ENCODE results near the gene CDC123. TPM values are rescaled to one million over a fixed set of nuclear protein-coding genes. Genes with fewer than 3 reads are reported as not detected.

Gene CDC123
- total RNA-seq, 1 donor from 2014 or later: 81.1 TPM

GRCh38 chr10:12193193-12193592 is 2.8 kb upstream of the CDC123 start:
- ChIA-PET POLR2A (interaction anchor here (0.6 kb wide), 1 partner anchor 117 kb away, joined by 4 read pairs; no protein-coding TSS in a partner anchor), CTCF (no interaction called here)
- TF ChIP-seq CTCF (IDR thresholded peaks at IDR 0.05): no peak
- Mint-ChIP-seq H3K4me3 (no peak overlapping the region), H3K27me3 (no peaks in the 10 kb centered on the region), H3K36me3 (ENCODE audit: low read depth) (peaks cover 27% of the 10 kb centered on the region), H3K9me3 (no peaks in the 10 kb centered on the region), H3K27ac (no peak overlapping the region), H3K4me1 (peaks cover 37% of the 10 kb centered on the region)
- DNase-seq: no peak
- intact Hi-C loops (cut with micrococcal nuclease): loop anchor here (10.0 kb wide), 1 partner anchor 1028 kb away; no protein-coding TSS in a partner anchor
- ATAC-seq (ENCODE audit: low read depth): no peak

- H3K27ac Mint-ChIP-seq: peak overlapping the region; percentile 99
- no peaks in the 10 kb centered on the region for H3K27me3 Mint-ChIP-seq
- intact Hi-C loops (cut with micrococcal nuclease): loop anchor here (1.0 to 10.0 kb wide), 10 partner anchors 14 to 1030 kb away; partner anchors contain the start of genes CAMK1D, SEC61A2 and UPF2
- peaks cover 49% of the 10 kb centered on the region for H3K4me1 Mint-ChIP-seq
- H3K36me3 Mint-ChIP-seq (ENCODE audit: low read depth): peaks cover 37% of the 10 kb centered on the region
- ChIA-PET POLR2A (interaction anchor here (0.7 to 2.0 kb wide), 4 partner anchors 50 to 205 kb away, joined by 5 to 23 read pairs (median 10); partner anchors contain the start of gene UPF2), CTCF (interaction anchor here (0.5 to 2.7 kb wide), 4 partner anchors 18 to 905 kb away, joined by 3 to 18 read pairs (median 4); partner anchors contain the start of gene OPTN)
- H3K4me3 Mint-ChIP-seq: peak overlapping the region; percentile 93
- no peaks in the 10 kb centered on the region for H3K9me3 Mint-ChIP-seq
- DNase-seq (no peak), ATAC-seq (ENCODE audit: low read depth) (no peak)
- TF ChIP-seq CTCF (IDR thresholded peaks at IDR 0.05): no peak
Measured at GRCh38 chr10:12194752-12195271, 1.2 kb upstream of the CDC123 start.

- H3K36me3 Mint-ChIP-seq (ENCODE audit: low read depth): peaks cover 37% of the 10 kb centered on the region
- H3K27me3 Mint-ChIP-seq: no peaks in the 10 kb centered on the region
- intact Hi-C loops (cut with micrococcal nuclease): loop anchor here (1.0 to 10.0 kb wide), 10 partner anchors 14 to 1030 kb away; partner anchors contain the start of genes CAMK1D, SEC61A2 and UPF2
- peak overlapping the region; percentile 93 for H3K4me3 Mint-ChIP-seq
- peaks cover 49% of the 10 kb centered on the region for H3K4me1 Mint-ChIP-seq
- CTCF ChIA-PET: interaction anchor here (0.5 to 2.7 kb wide), 6 partner anchors 17 to 905 kb away, joined by 3 to 18 read pairs (median 4); partner anchors contain the start of gene OPTN
- ATAC-seq (ENCODE audit: low read depth): peak; percentile 8
- DNase-seq: no peak
- POLR2A ChIA-PET: interaction anchor here (0.6 to 2.0 kb wide), 13 partner anchors 14 to 707 kb away, joined by 3 to 23 read pairs (median 6); partner anchors contain the start of gene UPF2
- no peak for TF ChIP-seq CTCF (IDR thresholded peaks at IDR 0.05)
- peak overlapping the region; percentile 99 for H3K27ac Mint-ChIP-seq
- H3K9me3 Mint-ChIP-seq: no peaks in the 10 kb centered on the region
Measured at GRCh38 chr10:12195281-12195602, 746 bp upstream of the CDC123 start.

GRCh38 chr10:12196531-12197211 is 683 bp downstream of the CDC123 start:
- Mint-ChIP-seq H3K9me3 (no peaks in the 10 kb centered on the region), H3K4me3 (peak overlapping the region; percentile 93), H3K36me3 (ENCODE audit: low read depth) (peaks cover 50% of the 10 kb centered on the region), H3K27me3 (no peaks in the 10 kb centered on the region), H3K4me1 (peaks cover 56% of the 10 kb centered on the region), H3K27ac (peak overlapping the region; percentile 99)
- DNase-seq: no peak
- ChIA-PET CTCF (interaction anchor here (2.7 kb wide), 1 partner anchor 18 kb away, joined by 18 read pairs; no protein-coding TSS in a partner anchor), POLR2A (interaction anchor here (0.6 to 2.0 kb wide), 9 partner anchors 13 to 575 kb away, joined by 3 to 23 read pairs (median 7); partner anchors contain the start of gene UPF2)
- intact Hi-C loops (cut with micrococcal nuclease): loop anchor here (1.0 to 10.0 kb wide), 5 partner anchors 48 to 1032 kb away; partner anchors contain the start of genes CAMK1D and DHTKD1
- no peak for ATAC-seq (ENCODE audit: low read depth)
- TF ChIP-seq CTCF (IDR thresholded peaks at IDR 0.05): no peak

- peak overlapping the region; percentile 24 for H3K4me3 Mint-ChIP-seq
- H3K9me3 Mint-ChIP-seq: no peaks in the 10 kb centered on the region
- ChIA-PET POLR2A (no interaction called here), CTCF (no interaction called here)
- ATAC-seq (ENCODE audit: low read depth) (no peak), DNase-seq (no peak)
- intact Hi-C loops (cut with micrococcal nuclease): loop anchor here (5.0 to 10.0 kb wide), 3 partner anchors 149 to 1033 kb away; partner anchors contain the start of gene CAMK1D
- peaks cover 59% of the 10 kb centered on the region for H3K36me3 Mint-ChIP-seq (ENCODE audit: low read depth)
- no peak overlapping the region for H3K27ac Mint-ChIP-seq
- H3K27me3 Mint-ChIP-seq: no peaks in the 10 kb centered on the region
- H3K4me1 Mint-ChIP-seq: peaks cover 57% of the 10 kb centered on the region
- TF ChIP-seq CTCF (IDR thresholded peaks at IDR 0.05): no peak
Measured at GRCh38 chr10:12198156-12198555, 2.2 kb downstream of the CDC123 start.

Data from activated B cell treated with CpG ODN at 0.5 μM for 24 hours (primary cell).